Measurements from ENCODE around the gene CNKSR2. TPM values are rescaled to one million over a fixed set of nuclear protein-coding genes. Genes with fewer than 3 reads are reported as not detected.

CNKSR2 gene
- total RNA-seq, 2 experiments from 2014 or later: 14.4 to 14.8 TPM

DNA sequence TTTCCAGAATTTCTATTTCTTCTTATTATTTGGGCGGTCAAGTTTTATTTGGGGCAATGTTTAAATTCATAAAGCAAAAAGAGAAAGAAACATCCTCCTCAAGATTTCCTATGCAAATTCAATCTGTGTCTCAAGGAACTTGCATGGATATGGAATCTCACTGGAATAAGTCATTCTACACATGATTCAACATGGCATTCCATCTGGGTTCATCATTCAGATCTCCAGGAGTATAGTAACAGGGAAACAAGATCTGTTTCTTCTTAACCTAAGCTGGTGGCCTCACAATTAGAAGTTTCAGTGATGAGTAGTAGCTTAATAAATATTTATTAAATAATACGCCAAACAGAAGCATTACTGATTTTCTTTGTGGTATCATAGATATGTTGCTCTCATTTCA lies 264.1 kb downstream of the CNKSR2 start:
- H3K36me3 ChIP-seq (ENCODE audit: insufficient read depth, low read length): no peaks in the 10 kb centered on the region
- Mint-ChIP-seq H3K36me3 (ENCODE audit: low read depth) (no peaks in the 10 kb centered on the region), H3K4me1 (ENCODE audit: low read depth) (no peaks in the 10 kb centered on the region), H3K9me3 (no peaks in the 10 kb centered on the region), H3K4me3 (no peak overlapping the region), H3K27me3 (no peaks in the 10 kb centered on the region), H3K27ac (no peak overlapping the region)
- no peak for TF ChIP-seq CTCF (IDR thresholded peaks at IDR 0.05)
- ChIA-PET POLR2A (no interaction called here), CTCF (interaction anchor here (0.6 kb wide), 1 partner anchor 192 kb away, joined by 4 read pairs; no protein-coding TSS in a partner anchor)
- DNase-seq (no peak), ATAC-seq (ENCODE audit: poor library complexity) (no peak)
- intact Hi-C loops (cut with DNase I, micrococcal nuclease): no loop called here
- H3K4me1 ChIP-seq (ENCODE audit: insufficient read depth, low read length): no peaks in the 10 kb centered on the region
- H3K9me3 ChIP-seq (ENCODE audit: control insufficient read depth in 1 of 2, insufficient read depth in 1 of 2, low read length in 2 of 2): no peaks in the 10 kb centered on the region
- no peak overlapping the region for H3K27ac ChIP-seq (ENCODE audit: low read depth in 1 of 2, low read length in 2 of 2)
- H3K4me3 ChIP-seq (ENCODE audit: low read length): no peak overlapping the region
- no peaks in the 10 kb centered on the region for H3K27me3 ChIP-seq (ENCODE audit: control insufficient read depth in 1 of 2, insufficient read depth in 2 of 2, low read length in 2 of 2)

DNA sequence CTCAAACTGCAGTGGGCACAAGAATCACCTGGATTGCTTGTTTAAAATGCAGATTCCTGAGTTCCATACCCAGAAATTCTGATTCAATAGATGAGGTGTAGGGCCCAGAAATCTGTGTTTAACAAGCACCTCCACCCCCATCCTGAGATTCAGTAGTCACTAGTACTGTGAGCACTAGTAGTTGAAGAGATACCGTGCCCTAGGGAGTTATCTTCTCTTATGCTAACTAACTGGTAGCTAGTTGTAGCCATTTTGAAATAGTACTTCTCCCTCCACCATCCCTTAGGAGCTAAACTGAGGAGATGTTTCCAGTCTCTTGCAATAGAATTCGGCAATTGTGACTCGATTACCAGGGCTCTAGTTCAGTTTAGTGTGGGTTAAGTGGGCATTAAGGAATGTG lies 265.6 kb downstream of the CNKSR2 start:
- Histone ChIP-seq H3K36me3 (ENCODE audit: insufficient read depth, low read length) (no peaks in the 10 kb centered on the region), H3K27me3 (ENCODE audit: control insufficient read depth in 1 of 2, insufficient read depth in 2 of 2, low read length in 2 of 2) (no peaks in the 10 kb centered on the region), H3K4me3 (ENCODE audit: low read length) (no peak overlapping the region), H3K4me1 (ENCODE audit: insufficient read depth, low read length) (no peaks in the 10 kb centered on the region), H3K27ac (ENCODE audit: low read depth in 1 of 2, low read length in 2 of 2) (no peak overlapping the region), H3K9me3 (ENCODE audit: control insufficient read depth in 1 of 2, insufficient read depth in 1 of 2, low read length in 2 of 2) (no peaks in the 10 kb centered on the region)
- ChIA-PET CTCF (no interaction called here), POLR2A (no interaction called here)
- H3K27me3 Mint-ChIP-seq: no peaks in the 10 kb centered on the region
- no peak overlapping the region for H3K27ac Mint-ChIP-seq
- no peak overlapping the region for H3K4me3 Mint-ChIP-seq
- TF ChIP-seq CTCF (IDR thresholded peaks at IDR 0.05): no peak
- no peaks in the 10 kb centered on the region for H3K36me3 Mint-ChIP-seq (ENCODE audit: low read depth)
- ATAC-seq (ENCODE audit: poor library complexity) (no peak), DNase-seq (no peak)
- no peaks in the 10 kb centered on the region for H3K9me3 Mint-ChIP-seq
- no peaks in the 10 kb centered on the region for H3K4me1 Mint-ChIP-seq (ENCODE audit: low read depth)
- intact Hi-C loops (cut with DNase I, micrococcal nuclease): no loop called here

DNA sequence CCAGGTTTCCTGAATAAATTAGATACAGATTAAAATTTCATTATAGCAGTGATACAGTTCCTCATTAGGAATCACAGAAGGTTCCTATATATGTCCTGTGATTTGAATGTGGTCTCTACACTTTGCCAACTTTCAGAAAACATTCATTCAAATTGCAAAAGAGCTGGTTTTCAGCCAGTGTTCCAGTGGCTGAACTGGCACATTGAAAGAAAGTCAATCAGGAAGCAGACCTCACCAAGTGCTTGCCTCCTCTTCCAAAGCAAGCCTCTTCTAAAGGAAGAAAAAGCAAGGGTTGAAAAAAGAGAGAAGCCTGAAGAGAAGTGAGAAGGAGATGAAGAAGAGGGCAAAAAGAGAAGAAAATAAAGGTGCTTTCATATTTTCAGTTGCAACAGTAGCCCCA lies 271.2 kb downstream of the CNKSR2 start:
- Mint-ChIP-seq H3K4me1 (ENCODE audit: low read depth) (no peaks in the 10 kb centered on the region), H3K36me3 (ENCODE audit: low read depth) (peaks cover 10% of the 10 kb centered on the region), H3K27me3 (no peaks in the 10 kb centered on the region), H3K4me3 (no peak overlapping the region), H3K9me3 (no peaks in the 10 kb centered on the region), H3K27ac (no peak overlapping the region)
- no peak for DNase-seq
- no peak for TF ChIP-seq CTCF (IDR thresholded peaks at IDR 0.05)
- intact Hi-C loops (cut with DNase I, micrococcal nuclease): no loop called here
- H3K27me3 ChIP-seq (ENCODE audit: control insufficient read depth in 1 of 2, insufficient read depth in 2 of 2, low read length in 2 of 2): no peaks in the 10 kb centered on the region
- no peaks in the 10 kb centered on the region for H3K9me3 ChIP-seq (ENCODE audit: control insufficient read depth in 1 of 2, insufficient read depth in 1 of 2, low read length in 2 of 2)
- H3K4me3 ChIP-seq (ENCODE audit: low read length): no peak overlapping the region
- POLR2A ChIA-PET: no interaction called here
- H3K36me3 ChIP-seq (ENCODE audit: insufficient read depth, low read length): no peaks in the 10 kb centered on the region
- CTCF ChIA-PET: no interaction called here
- H3K4me1 ChIP-seq (ENCODE audit: insufficient read depth, low read length): no peaks in the 10 kb centered on the region
- H3K27ac ChIP-seq (ENCODE audit: low read depth in 1 of 2, low read length in 2 of 2): no peak overlapping the region
- ATAC-seq (ENCODE audit: poor library complexity): no peak

Data from CD4-positive, alpha-beta T cell (primary cell).